Dermis blood vessel endothelial cell (primary cell): ENCODE data around the gene TRAK1. TPM values are rescaled to one million over a fixed set of nuclear protein-coding genes. Genes with fewer than 3 reads are reported as not detected.
"Not testable (repeated sequence)": the region's sequence is repeated elsewhere in the genome, so short reads cannot be mapped to it uniquely, and the experiment has no call there.

Experiments
- DNase-seq: peaks from one replicate; pipeline ENCODE4 v3.0.0; 2010
- total RNA-seq: library from RNA; depleted of rRNA; stranded (reverse); fragments of >200 nt; gene quantifications from 2 replicates; pipeline ENCODE4 v1.2.3, GENCODE V29; 2014

Gene TRAK1
- total RNA-seq, 1 donor from 2014 or later, result 52.1 TPM

DNA sequence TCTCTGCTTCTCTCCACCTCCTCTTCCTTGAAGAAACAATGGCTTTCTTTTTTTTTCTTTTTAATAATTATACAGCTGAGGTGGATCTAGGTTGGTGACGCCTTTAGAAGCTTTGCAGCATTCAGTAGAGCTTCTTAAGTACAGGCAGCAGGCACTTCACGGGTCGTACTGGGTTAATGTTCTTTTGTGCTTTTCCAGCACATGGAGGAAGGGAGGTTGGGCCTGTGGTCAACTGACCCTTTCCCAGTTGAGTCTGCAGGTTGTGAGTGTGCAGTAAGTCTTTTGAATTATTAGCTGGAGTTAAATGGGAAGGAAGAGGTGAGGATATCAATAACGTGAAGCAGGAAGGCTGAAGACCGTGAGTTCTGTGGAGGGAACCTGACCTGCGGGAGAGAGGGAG is 7.0 kb downstream of the TRAK1 start:
- peak; percentile 46 for DNase-seq

- no peak for DNase-seq
Measured at GRCh38 chr3:42099020-42099765, 8.0 kb downstream of the TRAK1 start.

DNA sequence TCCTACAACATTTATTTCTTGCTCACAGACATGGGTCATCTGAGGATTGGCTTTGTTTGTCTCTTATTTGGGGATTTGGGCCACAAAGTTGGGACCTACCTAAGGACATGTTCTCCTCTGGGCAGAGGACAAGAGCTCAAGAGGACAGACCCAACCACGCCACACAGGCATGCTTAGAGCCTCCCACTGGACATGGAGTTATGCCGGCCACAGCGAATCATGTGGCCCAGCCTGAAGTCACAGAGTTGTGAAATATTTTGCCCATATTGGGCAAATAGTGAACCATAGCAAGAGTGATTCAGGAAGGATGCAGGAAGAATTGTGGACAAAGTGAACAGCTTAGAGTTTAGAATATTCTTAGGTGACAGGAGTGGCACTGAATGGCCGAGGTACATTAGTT is 9.9 kb downstream of the TRAK1 start:
- peak; percentile 44 for DNase-seq

DNA sequence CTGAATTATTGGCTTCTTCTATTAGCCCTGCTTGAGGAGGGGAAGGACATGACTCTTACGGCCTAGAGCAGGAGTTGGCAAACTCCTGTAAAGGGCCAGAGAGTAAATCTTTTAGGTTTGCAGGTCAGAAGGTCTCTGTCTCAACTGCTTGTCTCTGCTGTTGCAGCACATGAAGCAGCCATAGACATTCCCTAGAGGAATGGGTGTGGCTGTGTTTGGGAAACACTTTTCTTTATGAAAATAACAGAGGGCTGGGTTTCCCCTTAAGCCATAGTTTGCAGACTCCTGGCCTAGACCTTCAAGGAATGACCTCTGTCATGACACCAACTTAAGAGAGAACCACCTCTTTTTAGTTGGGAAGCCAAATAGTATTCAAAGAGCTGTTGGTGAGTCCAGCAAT is 10.3 kb downstream of the TRAK1 start:
- peak; percentile 29 for DNase-seq

- peak; percentile 37 for DNase-seq
Measured at GRCh38 chr3:42102571-42102970, 11.4 kb downstream of the TRAK1 start.

DNA sequence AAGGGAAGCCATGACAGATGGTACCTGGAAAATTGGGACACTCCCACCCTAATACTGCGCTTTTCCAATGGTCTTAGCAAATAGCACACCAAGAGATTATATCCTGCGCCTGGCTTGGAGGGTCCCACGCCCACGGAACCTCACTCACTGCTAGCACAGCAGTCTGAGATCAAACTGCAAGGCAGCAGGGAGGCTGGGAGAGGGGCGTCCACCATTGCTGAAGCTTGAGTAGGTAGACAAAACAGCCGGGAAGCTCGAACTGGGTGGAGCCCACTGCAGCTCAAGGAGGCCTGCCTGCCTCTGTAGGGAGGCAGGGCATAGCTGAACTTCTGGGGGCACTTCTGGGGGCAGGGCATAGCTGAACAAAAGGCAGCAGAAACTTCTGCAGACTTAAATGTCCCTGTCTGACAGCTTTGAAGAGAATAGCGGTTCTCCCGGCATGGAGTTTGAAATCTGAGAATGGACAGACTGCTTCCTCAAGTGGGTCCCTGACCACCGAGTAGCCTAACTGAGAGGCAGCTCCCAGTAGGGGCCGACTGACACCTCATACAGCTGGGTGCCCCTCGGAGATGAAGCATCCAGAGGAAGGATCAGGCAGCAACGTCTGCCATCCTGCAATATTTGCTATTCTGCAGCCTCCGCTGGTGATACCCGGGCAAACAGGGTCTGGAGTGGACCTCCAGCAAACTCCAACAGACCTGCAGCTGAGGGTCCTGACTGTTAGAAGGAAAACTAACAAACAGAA is 12.9 kb downstream of the TRAK1 start:
- DNase-seq, result not testable (repeated sequence)

GRCh38 chr3:42105994-42106393 is 14.8 kb downstream of the TRAK1 start:
- DNase-seq, result not testable (repeated sequence)

DNA sequence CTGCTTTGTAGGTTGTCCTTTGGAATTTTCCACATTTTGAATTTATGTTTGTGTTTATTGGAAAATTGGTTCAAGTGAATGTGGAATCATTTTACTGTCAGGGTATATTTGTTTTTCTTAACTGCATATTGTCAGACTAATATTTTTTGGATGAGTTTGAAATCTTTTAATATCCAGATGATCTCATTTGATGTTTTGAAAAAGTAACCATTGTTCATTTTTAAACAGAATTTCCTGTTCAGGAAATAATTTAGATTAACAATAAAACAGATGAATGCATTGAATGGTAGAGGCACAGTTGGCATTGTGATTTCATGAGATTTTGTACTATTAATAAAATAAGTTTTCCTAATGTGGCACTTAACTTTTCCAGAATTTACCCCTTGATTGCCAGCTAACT is 15.5 kb downstream of the TRAK1 start:
- DNase-seq, result peak; percentile 82

- no peak for DNase-seq
Measured at GRCh38 chr3:42110631-42111030, 19.5 kb downstream of the TRAK1 start.

DNA sequence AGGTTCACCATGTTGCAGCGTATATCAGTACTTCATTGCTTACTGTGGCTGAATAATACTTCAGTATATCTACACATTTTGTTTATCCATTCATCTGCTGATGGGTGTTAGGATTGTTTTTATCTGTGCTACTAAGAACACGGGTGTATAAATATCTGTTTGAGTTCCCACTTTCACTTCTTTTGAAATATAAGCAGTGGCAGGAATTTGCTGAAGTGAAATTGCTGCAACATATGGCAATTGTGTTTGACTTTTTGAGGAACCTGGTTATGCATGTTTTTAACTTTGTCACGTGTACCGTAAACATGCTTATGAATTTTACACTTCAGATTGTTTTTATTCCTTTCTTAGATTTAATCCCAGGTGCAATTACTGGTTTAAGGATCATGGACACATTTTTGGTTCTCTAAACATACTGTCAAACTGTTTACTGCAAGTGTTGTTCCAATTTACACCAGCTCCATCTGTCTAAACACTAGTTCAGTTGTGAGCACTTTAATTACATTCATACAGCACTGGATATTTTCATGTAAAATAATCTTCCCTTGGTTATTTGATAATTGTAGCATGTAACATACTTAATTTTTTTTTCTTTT is 23.1 kb downstream of the TRAK1 start:
- DNase-seq, result no peak

DNA sequence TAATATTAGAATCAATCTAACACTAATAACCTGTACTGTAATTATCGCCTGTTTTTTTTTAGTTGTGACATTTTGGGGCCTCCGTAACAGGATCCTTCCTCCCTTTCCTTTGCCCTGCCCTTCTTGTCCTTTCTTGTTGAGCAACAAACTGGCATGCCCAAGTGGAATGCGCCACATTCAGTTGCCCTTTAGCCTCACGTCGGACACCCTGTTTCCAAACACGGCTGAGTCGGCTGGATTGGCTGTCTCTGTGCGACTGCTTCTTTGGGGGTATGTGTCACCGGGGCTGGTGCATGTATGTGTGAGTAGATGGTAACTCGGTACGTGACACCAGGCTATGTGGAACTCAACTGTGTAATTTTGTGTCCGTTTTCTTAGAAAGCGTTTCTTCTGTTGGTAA is 24.1 kb downstream of the TRAK1 start:
- DNase-seq, result no peak

DNA sequence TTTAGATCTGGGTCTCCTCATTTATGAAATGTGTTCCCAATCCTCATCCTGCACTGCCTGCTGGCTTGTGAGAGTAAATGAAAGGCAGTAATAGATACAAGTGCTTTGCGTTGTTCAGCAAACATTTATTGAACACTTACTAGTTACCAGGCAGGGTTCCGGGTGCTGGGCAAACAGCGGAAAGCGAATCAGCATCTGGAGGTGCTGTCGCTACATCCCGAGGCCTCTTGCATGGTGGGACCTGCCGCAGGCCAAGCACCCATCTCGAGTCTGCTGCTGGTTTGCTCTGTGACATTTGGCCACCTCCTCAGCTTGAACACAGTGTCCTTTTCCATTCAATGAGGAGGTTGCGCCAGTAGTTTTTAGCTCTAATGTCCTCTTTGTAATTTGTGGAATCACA is 24.8 kb downstream of the TRAK1 start:
- DNase-seq, result no peak

DNA sequence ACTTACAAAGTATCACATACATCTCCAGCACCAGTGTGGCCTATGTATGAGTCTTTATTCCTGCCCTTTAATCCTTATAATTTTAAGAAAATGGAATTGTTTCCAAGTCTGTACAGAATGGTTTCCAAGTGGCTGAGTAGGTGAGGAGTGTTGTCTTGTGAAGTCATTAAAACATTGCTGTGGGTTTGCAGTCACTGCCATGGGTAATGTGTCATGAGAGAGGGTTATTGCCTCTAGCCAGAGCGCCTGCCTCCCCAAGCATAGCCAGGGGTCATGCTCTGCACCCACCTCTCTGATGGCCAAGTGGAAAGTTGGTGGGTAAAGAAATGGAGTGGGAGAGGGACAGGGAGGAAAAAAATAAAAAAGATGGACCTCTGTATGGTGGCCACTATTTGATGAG is 25.3 kb downstream of the TRAK1 start:
- no peak for DNase-seq

GRCh38 chr3:42117175-42118008 is 26.2 kb downstream of the TRAK1 start:
- DNase-seq, result peak; percentile 49

- peak; percentile 83 for DNase-seq
Measured at GRCh38 chr3:42118762-42119361, 27.7 kb downstream of the TRAK1 start.

DNA sequence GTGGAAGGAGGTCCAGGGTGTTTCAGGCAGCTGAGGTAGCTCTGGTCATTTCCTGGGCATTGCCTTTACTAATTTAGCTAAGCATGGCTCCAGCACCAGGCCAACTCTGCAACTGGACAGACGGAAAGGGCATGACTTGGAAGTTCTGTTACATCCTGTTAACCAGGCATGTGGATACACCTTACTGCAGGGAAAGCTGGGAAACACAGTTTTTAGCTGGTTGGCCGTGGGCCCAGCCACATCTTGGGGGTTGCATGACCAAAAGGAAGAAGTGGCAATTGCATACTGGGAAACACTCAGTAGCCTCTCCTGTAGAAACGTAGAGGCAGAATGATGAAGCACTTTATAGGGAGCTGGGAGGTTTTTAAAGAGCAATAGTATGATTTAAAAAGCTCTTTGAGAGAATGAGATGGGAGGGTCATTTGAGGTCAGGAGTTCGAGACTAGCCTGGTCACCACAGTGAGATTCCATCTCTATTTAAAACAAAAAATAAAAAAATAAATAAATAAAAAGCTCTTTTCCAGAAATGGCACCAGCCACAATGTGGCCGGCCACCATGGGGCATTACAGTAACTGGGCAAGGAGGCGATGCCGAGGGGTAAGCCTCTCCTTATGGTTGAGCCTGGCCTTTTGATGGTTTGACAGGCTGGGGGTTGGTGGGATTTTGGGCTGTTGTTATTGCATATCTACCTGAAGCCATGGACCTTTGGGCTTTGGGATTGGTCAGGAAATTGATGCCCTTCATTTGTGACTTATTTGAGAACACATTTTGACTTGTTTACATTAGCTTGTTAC is 28.6 kb downstream of the TRAK1 start:
- DNase-seq, result peak; percentile 91

DNA sequence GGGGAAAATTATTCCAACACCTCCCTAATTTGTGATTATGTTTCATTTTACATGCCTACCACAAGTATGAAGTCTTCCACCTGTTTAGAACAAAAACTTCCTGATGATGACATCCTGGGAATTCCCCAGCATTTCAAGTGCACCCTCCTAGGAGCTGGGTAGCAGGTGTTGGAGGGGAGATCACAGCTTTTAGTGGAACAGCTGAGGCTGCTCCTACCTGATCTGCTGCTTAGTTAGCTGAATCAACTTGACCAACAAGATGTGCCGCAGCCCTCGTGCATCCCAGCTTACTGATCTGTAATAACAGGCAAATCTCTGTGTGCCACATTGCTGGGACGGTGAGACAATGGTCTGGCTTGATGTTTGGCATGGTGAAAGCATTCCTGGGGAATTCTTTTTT is 29.7 kb downstream of the TRAK1 start:
- peak; percentile 55 for DNase-seq

- no peak for DNase-seq
Measured at GRCh38 chr3:42122261-42123011, 31.3 kb downstream of the TRAK1 start.

GRCh38 chr3:42123012-42123581 is 31.9 kb downstream of the TRAK1 start:
- peak; percentile 73 for DNase-seq
